SU-DHL-6 (cell line): ENCODE results near the gene ITPKB.

Experiments used
- CTCF ChIP-seq: fragments of 200-600 bp; sonication (generic); IDR thresholded peaks from one replicate; pipeline ENCODE4 v1.5.1; 2017; ENCODE audit warnings: antibody characterized with exemption, mild to moderate bottlenecking, low read length, moderate library complexity; ENCODE audit not compliant: insufficient read depth, poor library complexity, severe bottlenecking
- EZH2phosphoT487 ChIP-seq: fragments of 200-600 bp; sonication (generic), shearing (Covaris generic); conservative IDR thresholded peaks from 2 replicates; pipeline ENCODE4 v1.6.1; 2018; ENCODE audit warnings: mild to moderate bottlenecking, antibody characterized with exemption, low read length, moderate library complexity, mixed read lengths

GRCh38 chr1:226672339-226672762 lies 66.7 kb downstream of the ITPKB start:
- TF ChIP-seq CTCF (no peak), EZH2phosphoT487 (no peak)
